ELF-1 (cell line): ENCODE results near the gene GMDS.
A peak's percentile ranks its signal among the peaks of the same experiment; 100 is the strongest.

Experiments
- DNase-seq: peaks from one replicate; pipeline ENCODE4 v3.0.0-alpha.2; 2016; ENCODE audit warnings: low read depth, low spot score

Gene GMDS

GRCh38 chr6:1615853-1616420 is 629.5 kb downstream of the GMDS start:
- DNase-seq = no peak

- DNase-seq = peak; percentile 76
These were observed 630.1 kb downstream of the GMDS start for GRCh38 chr6:1615151-1615852.

GRCh38 chr6:1614448-1615150 is 630.8 kb downstream of the GMDS start:
- peak; percentile 75 for DNase-seq

- DNase-seq = peak; percentile 85
These were observed 631.5 kb downstream of the GMDS start for GRCh38 chr6:1613688-1614447.

- DNase-seq = no peak
These were observed 632.1 kb downstream of the GMDS start for GRCh38 chr6:1613346-1613687.

- DNase-seq = no peak
These were observed 632.5 kb downstream of the GMDS start for GRCh38 chr6:1612974-1613306.

- no peak for DNase-seq
These were observed 633.0 kb downstream of the GMDS start for GRCh38 chr6:1612299-1612973.

GRCh38 chr6:1611572-1612298 is 633.7 kb downstream of the GMDS start:
- DNase-seq = peak; percentile 56

GRCh38 chr6:1611322-1611571 is 634.2 kb downstream of the GMDS start:
- DNase-seq = no peak

- peak; percentile 55 for DNase-seq
These were observed 634.7 kb downstream of the GMDS start for GRCh38 chr6:1610497-1611321.

GRCh38 chr6:1609648-1610496 is 635.5 kb downstream of the GMDS start, which contains the start of gene FOXC1:
TSS of gene FOXC1 (plus strand) at chr6:1609915. CDS start at chr6:1610446, 531 bp downstream.
- DNase-seq = peak; percentile 77

GRCh38 chr6:1609041-1609647 is 636.3 kb downstream of the GMDS start:
- no peak for DNase-seq

- peak; percentile 60 for DNase-seq
These were observed 637.0 kb downstream of the GMDS start for GRCh38 chr6:1608222-1609040.

GRCh38 chr6:1607516-1608221 is 637.7 kb downstream of the GMDS start:
- DNase-seq = peak; percentile 90

GRCh38 chr6:1606780-1607515 is 638.5 kb downstream of the GMDS start:
- peak; percentile 92 for DNase-seq

- peak; percentile 42 for DNase-seq
These were observed 639.3 kb downstream of the GMDS start for GRCh38 chr6:1605893-1606779.
